Esophagus squamous epithelium (tissue), 4 donors: ENCODE data around the gene FBXL7.

ENCODE experiments used
- CTCF ChIP-seq, 6 experiments: fragments of 450-650 bp in 4 of 6; fragments of 200-600 bp in 2 of 6; sonication (generic) in 2 of 6; IDR thresholded peaks; one replicate each; pipeline ENCODE4 v1.5.1; 2016 to 2019; ENCODE audit warnings: antibody characterized with exemption in 6 of 6, mild to moderate bottlenecking in 4 of 6, moderate library complexity in 4 of 6
- POLR2A ChIP-seq, 4 donors: fragments of 450-650 bp; IDR thresholded peaks; one replicate each; pipeline ENCODE4 v1.6.1; 2017; ENCODE audit warnings: antibody characterized with exemption in 4 of 4, mild to moderate bottlenecking in 4 of 4, moderate library complexity in 3 of 4

DNA sequence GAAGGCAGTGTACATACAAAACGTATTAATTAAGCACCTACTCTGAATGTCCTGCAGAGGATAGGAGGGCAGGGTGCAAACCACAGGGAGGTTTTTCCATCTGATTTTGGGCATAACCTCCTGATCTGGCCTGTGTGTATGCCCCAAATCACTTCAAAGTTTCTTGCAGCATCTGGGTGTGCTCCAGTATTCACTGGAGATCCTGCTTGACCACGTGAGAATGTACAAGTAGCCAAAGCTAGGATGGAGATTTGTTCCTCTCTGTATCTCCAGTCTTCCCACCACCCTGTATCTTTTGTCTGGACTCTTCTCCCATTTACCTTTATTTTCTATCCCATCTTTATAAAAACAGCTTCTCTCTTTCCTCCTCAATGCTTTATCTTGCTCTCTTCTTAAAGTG, 207.7 kb downstream of the FBXL7 start:
- TF ChIP-seq CTCF (IDR thresholded peaks at IDR 0.05), result no peak
- TF ChIP-seq POLR2A (IDR thresholded peaks at IDR 0.05), result no peak
